Activated CD4-positive, alpha-beta T cell treated with anti-CD3 and anti-CD28 coated beads, Interleukin-2, amount 50 U/mL, for 24 hours (primary cell): Measurements from ENCODE around the gene FOXP1.

ENCODE experiments used
- DNase-seq, 2 donors: peaks; one replicate each; pipeline ENCODE4 v3.0.0-alpha.2; 2020; ENCODE audit warnings: low read depth in 1 of 2, low spot score in 1 of 2

FOXP1 gene

GRCh38 chr3:71281280-71281679, 302.2 kb downstream of the FOXP1 start:
- no peak for DNase-seq

- no peak for DNase-seq
These were observed 306.2 kb downstream of the FOXP1 start for GRCh38 chr3:71277341-71277740.

GRCh38 chr3:71276531-71276930, 307.0 kb downstream of the FOXP1 start:
- DNase-seq = no peak

GRCh38 chr3:71273453-71273852, 310.1 kb downstream of the FOXP1 start:
- DNase-seq = no peak

- no peak for DNase-seq
These were observed 311.9 kb downstream of the FOXP1 start for GRCh38 chr3:71271596-71271995.

DNA sequence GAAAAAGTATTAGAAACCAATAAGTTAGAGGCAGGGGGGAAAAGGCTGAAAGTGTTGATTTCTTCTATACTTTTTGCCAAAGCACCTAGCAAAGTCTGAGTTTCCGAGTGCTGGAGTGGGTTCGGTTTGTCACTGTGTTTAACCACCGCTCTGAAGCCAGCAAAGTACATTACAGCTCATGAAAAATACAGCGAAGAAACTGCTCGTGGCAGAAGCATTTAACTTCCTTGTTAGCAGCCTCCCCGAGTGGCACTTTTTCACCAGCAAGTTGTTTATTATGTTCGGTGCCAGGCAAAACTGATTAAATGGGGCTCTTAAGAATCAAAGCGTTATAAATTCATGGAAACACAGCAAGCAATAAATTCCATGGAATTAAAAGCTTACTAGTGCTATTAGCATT, 313.6 kb downstream of the FOXP1 start:
- no peak for DNase-seq

DNA sequence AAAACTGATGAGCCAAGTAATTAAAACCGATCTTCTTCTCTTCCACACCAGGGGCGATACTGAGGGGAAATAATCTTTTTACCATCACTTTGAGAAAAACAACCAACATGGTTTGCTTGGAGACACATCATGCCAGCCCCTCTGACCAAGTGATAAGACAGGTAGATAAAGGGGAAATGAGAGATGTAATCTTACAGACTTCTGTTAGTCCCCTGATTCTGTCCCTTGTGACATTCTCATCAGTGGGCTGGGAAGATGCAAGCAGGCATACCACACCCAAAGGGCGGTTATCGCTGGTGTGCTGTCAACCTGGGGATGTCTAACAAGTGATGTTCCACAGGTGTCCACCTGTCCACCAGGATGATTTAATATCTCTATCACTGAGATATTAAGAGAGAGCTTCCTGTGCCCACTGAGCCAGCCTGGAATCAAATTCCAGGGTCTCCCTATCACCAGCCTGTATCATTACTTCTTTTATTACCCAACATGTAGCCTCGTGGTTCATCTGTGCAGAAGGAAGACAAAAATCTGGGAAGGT, 315.0 kb downstream of the FOXP1 start:
- DNase-seq = no peak

DNA sequence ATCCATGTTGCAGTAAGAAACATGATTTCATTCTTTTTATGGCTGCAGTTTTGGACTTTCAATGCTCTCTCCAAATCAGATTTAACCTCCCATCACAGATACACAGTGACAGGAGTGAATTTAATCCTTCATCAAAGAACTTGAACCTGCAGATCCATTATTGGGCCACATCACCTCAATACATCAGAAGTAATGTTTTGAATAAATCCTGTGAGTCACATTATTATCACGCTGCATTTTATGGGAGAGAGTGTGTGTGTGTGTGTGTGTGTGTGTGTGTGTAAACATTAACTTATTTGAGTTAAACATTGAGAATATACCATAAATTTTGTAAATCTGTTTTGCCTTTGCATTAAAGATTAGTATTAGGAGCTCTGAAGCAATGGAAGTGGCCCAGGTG, 316.7 kb downstream of the FOXP1 start:
- no peak for DNase-seq

DNA sequence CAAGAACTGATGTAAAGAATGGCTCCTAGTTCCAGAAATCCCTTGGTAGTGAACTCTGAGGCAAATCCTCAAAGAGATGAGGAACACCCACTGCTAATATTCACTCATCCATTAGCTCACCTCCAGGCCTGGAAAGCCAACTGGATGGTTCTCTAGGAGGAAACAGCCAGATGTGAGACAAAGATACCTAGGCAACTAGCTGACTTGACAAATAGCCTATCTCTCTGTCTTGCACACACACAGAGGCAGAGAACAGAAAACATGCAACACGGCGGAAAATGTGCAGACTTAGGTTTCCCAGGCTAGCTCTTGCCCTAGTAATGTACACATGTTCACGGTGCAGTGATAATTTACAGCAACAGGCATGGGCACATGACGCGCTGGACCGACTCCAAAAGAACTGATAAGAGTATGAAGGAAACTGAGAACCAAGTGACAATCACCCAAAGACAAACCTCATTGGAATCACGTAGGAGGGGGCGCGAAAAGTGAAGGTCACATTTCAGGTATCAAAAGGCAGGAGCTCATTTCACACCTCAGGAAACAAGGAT, 318.1 kb downstream of the FOXP1 start:
- no peak for DNase-seq

GRCh38 chr3:71264840-71265239, 318.7 kb downstream of the FOXP1 start:
- no peak for DNase-seq

DNA sequence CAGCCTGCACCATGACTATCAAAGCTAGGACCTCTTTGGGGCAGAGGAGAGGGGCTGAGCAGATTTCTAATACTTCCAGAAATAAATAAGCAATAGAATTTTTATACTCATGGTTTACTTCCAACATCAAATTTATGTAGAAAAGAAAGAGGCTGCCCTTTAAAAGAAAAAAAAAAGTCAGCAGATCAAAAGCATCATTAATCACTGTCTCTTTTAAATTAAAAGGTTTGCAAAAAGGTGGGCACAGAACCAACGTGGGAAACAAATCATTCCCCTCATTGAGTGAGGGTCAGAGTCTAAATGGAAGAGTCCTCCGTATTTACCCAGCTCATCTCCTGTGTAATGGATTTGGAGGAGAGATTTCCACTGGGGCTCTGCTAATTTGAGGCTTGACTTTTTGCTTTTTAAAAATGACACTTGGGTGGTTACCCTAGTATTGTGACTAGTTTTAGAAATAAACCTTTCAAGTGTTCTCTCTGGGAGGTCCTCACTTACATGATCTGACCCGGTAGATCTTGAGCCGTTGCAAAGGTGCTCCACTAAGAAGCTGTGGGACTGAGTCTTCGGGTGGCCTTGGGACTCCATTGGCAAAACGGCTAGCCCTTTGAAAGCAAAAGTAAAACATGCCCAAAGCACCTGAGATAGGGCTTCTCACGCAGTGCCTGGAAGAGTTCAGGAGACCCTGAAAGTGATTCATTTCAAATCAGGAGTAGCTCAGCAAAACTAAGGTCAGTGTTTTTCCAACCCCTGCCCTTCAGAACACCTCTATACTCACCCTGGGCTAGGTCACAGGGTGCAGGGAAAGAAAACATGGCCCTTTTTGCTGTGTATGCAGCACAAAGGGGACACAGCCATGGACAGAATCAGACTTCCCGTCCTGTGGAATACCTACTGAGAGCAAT, 320.9 kb downstream of the FOXP1 start:
- no peak for DNase-seq

- DNase-seq = no peak
These were observed 322.7 kb downstream of the FOXP1 start for GRCh38 chr3:71260782-71261181.

- no peak for DNase-seq
These were observed 325.0 kb downstream of the FOXP1 start for GRCh38 chr3:71258526-71258925.

DNA sequence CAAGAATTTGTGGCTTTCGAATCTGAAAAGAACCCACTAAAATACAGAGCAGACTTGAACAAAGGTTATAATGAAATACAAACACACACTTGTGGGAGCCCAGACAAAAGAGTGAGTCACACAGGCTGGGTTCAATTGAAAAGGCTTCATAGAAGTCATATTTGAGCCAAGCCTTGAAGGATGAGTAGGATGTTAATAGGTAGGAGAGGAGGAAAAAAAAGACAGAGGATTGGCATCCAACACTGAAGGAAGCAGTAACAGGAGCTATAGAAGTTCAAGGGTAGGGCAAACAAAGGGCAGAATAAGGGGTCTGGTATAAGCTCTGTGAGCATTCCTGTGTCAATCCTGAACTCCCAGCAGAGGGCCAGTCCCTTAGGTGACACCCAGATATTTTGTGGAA, 325.4 kb downstream of the FOXP1 start:
- no peak for DNase-seq

DNA sequence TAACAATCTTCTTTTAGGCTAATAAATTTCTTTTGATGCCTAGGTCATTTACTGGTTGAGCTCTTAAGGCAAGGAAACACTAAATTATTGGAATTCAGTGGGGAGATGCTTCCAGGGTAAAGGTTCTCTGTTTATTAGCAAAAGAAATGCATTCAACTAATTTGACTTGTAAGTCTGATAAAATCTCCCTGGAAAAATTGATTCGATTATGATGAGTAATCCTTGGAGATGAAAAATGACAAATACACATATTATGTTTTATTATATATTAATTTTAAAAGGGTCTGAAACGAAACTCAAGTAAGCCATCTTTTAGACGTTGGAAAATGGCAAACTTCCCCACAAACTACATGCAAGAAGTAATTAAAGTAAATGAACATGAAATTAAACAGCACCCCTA, 328.0 kb downstream of the FOXP1 start:
- no peak for DNase-seq

- DNase-seq = no peak
These were observed 329.1 kb downstream of the FOXP1 start for GRCh38 chr3:71254281-71255057.

GRCh38 chr3:71253169-71253568, 330.4 kb downstream of the FOXP1 start:
- DNase-seq = no peak

DNA sequence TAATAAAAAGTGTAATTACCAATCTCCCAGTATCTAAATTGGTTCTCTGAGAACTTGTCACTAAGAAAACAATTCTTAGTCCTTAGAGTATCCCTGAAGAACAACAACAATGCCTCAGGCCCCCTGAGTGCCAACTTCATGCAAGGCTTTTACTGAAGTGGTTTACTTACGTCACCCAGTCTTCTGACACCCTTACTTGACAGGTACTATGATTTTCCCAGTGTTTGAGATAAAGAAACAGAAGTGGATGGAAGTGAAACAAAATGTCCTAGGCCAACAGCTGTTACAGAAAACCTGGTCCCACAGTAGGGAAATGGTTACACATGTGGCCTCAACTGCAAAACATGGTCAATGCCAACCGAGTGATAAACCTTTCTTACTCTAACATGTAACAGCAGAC, 331.1 kb downstream of the FOXP1 start:
- DNase-seq = no peak

DNA sequence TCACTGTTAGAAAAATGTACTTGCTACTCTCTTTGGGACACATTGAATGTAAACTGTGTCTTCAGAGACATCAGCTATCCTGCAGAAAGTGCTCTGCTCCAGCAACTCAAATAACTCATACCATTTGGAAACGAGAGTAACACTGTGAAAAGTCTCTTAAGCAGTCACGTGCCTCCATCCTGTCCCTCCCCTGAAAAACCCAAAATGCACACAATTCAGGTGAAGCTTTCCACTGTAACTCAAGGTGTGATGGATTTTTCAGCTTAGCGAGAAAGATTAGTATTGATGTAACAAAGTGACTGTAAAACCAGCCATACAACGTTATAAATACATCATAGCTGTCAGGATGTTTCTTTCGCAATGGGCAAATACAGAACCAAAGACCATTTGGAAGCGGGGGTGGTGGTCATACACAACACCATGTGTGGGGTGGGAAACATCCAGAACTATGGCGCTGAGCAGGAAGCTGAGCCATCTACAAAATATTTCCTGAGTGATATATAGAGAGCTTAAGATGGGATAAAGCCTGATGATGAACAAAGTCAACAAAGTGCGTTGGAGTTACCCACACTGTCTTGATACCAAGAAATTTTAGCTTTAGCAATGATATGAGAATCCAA, 332.3 kb downstream of the FOXP1 start:
- no peak for DNase-seq

DNA sequence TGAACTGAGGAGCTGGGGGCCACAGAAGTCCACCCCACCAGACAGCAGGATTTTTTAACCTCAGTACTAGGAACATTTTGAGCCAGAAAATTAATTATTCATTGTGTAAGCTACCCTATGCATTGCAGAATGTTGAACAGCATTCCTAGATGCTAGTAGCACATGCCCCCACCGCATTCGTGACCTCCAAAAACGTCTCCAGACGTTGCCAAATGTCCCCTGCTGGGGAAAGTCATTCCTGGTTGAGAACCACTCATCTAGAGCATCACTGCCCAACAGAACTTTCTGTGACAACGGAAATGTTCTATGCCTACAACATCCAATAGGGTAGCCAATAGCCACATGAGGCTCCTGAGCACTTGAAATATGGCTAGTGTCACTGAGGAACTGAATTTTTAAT, 333.5 kb downstream of the FOXP1 start:
- DNase-seq = no peak

- DNase-seq = no peak
These were observed 335.6 kb downstream of the FOXP1 start for GRCh38 chr3:71247958-71248335.
